ENCODE data around the gene C6orf15.
"Not testable (repeated sequence)": the region's sequence is repeated elsewhere in the genome, so short reads cannot be mapped to it uniquely, and the experiment has no call there.

The C6orf15 gene

GRCh38 chr6:31098449-31098938, 13.9 kb downstream of the C6orf15 start:
- no peak for FAIRE-seq

GRCh38 chr6:31096656-31097055, 15.7 kb downstream of the C6orf15 start:
- no peak for FAIRE-seq

- no peak for FAIRE-seq
Observed at GRCh38 chr6:31096215-31096614, 16.2 kb downstream of the C6orf15 start.

DNA sequence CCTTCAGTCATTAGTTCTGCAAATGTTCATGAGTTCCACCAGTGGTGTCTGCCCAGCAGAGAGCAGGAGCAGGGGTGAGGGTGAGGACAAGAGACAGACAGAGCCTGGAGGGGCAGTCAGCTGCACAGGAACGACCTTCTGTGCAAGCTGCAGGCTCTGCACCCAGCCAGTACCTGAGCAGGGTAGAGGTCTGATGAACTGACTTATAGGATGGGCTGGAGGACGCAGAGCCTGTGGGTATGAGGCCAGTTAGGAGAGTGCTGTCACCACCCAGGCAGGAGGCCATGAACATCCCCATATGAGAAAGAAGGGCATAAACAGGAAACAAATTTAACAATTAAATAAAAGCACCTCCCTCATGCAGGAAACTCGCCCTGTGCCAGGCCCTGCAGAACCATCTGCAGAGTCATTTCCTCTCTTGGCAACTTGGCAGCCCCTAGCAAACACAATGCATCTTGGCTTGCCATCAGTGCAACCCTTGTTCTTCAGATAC, 17.9 kb downstream of the C6orf15 start:
- FAIRE-seq = no peak

DNA sequence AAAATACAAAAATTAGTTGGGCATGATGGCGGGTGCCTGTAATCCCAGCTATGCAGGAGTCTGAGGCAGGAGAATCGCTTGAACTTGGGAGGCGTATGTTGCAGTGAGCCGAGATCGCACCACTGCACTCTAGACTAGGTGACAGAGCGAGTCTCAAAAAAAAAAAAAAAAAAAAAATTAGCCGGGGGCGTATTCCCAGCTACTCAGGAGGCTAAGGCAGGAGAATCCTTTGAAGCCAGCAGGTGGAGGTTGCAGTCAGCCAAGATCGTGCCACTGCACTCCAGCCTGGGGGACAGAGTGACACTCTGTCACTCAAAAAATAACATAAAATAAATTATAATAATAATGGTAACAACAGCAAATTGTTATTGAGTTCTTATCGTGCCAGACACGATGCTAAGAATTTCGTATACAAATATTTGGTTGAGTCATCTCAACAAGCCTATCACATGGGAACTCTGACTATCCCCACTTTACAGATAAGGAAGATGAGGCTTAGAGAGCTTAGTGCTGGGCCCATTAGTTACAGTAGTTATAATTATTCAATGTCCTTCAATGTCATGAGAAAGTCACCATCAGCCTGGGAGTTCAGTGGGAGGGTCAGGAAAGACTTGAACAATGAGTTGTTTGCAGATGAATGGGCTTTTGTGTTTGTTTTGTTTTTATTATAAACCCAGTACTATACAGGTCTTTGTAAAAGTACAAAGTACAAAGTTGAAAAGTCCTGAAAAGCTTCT, 19.4 kb downstream of the C6orf15 start:
- no peak for FAIRE-seq

GRCh38 chr6:31092238-31092637, 20.1 kb downstream of the C6orf15 start:
- FAIRE-seq = no peak

GRCh38 chr6:31091680-31092079, 20.7 kb downstream of the C6orf15 start:
- no peak for FAIRE-seq

GRCh38 chr6:31090973-31091364, 21.4 kb downstream of the C6orf15 start:
- no peak for FAIRE-seq

GRCh38 chr6:31090275-31090972, 22.0 kb downstream of the C6orf15 start:
- no peak for FAIRE-seq

- FAIRE-seq = peak; percentile 90
Observed at GRCh38 chr6:31087494-31088089, 24.8 kb downstream of the C6orf15 start.

DNA sequence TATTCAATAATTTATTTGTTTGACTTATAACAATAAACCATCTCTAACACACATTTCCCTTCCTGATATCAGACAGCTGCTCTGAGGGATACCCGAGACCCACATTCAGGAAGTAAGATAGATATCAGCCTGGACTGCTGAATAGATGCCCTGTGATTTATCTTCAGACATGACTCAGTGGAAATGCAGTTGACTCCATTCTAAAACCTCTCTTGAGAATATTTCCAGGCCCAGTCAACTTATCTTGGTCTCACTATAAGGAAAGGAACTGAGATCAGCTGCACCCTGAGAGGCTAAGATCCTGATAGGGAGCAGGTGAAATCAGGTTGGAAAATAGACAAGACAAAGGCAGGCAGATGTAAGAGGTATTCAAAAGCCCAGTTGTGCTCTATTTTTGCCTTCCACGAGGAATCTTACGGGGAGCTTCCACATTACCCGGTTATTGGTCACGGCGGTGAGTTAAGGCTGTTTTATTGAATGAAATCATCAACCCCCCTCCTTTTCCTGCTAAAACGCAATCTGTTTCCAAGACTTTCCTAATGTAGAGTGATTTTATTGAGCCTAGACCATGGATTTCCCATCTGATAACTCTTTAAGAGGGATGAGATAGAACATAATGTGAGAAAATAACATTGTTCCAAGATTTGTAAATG, 25.5 kb downstream of the C6orf15 start:
- FAIRE-seq = no peak

- no peak for FAIRE-seq
Observed at GRCh38 chr6:31083742-31084354, 28.5 kb downstream of the C6orf15 start.

DNA sequence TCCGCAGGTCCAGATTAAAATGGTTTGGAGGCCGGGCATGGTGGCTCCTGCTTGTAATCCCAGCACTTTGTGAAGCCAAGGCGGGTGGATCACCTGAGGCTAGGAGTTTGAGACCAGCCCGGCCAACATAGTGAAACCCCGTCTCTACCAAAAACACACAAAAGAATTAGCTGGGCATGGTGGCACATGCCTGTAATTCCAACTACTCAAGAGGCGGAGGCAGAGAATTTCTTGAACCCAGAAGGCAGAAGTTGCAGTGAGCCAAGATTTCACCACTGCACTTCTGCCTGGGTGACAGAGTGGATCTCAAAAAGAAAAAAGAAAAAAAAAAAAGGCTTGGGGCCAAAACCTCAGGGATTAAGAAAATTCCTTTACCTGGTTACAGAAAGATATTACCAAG, 30.5 kb downstream of the C6orf15 start:
- FAIRE-seq = no peak

GRCh38 chr6:31079656-31080261, 32.6 kb downstream of the C6orf15 start:
- FAIRE-seq = peak; percentile 26

- FAIRE-seq = no peak
Observed at GRCh38 chr6:31076611-31077010, 35.8 kb downstream of the C6orf15 start.

DNA sequence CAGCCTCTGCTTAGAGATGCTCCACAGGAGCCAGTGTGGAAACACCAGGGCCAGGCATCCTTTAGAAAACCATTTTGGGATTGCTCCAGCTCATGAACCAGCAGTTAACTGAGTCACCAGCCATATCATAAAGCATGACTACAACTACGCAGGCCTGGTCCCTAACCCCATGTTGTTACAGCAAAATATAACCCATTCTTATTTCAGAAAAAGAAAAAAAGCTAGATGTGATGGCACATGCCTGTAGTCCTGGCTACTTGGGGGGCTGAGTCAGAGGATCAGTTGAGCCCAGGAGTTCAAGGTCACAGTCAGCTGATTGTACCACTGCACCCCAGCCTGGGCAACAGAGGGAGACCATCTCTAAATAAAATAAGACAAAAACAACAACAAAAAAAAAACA, 36.8 kb downstream of the C6orf15 start:
- no peak for FAIRE-seq

DNA sequence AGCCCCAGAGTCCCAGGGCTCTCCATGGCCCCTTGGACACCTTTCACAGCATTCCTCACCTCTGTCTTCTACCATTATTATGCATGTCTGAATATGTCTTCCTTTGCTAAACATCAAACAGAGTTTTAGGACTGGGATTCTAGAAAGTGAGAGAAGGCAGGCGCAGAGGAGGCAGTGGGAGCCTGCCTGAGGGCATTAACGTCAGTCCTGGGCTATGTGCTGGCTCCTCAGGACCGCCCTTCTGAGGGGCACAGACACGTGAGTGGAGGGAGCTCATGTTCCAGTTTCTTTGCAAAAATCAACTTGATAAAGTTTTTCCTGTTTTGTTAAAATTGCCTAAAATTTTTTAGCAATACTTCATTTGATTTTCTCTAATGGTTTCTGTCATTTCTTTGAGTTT, 38.0 kb downstream of the C6orf15 start:
- FAIRE-seq = no peak

DNA sequence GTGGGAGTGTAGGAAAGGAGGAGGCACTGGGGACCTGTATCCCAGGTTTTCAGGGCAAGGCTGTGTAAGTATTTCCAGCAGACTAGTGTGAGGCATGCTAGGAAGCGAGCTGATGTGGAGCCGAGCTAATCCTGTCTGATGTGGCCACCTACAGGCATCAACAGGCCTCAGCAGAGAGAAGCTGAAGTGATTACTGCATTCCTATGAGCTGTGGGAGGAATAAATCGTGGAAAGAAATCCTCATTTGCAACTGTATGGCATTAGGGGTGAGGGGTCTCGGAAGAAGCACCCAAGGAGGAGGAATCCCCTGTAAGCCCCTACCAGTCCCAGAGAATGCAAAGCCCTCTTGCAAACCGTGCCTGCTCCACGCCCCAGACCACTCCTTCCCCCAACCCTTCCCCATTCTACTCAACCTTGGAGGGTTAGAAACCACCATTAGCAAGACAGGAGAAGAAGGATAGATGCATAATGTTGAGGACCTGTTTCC, 41.6 kb downstream of the C6orf15 start:
- no peak for FAIRE-seq

DNA sequence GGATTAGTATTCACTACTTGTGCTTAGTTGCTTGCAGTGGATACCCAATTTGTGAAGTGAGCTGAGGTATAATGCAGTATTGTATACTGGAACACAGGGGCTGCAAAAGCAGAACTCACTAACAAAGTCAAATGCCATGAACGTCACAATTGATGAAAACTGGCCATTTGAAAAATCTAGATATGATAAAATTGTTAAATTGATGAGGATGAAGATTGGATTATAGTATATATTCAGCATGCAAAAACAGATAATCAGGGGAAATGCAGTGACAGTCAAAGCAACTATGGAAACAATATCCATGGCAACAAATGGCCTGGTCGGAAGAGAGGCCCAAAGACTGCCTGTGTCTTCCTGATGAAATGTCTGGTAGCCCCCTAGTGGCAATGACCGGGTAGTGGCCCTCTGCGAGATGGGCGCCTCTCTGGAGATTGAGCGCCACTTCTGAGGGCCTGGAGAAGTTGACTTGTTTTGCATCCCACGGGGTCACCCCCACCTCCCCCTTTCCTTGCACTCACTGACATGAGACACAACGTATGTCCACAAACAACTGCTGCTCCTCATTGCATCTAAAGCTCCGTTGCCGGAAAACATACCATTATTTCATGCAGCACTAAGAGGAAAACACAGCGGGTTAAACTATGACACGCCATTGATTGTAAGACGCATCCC, 43.6 kb downstream of the C6orf15 start:
- FAIRE-seq = no peak

DNA sequence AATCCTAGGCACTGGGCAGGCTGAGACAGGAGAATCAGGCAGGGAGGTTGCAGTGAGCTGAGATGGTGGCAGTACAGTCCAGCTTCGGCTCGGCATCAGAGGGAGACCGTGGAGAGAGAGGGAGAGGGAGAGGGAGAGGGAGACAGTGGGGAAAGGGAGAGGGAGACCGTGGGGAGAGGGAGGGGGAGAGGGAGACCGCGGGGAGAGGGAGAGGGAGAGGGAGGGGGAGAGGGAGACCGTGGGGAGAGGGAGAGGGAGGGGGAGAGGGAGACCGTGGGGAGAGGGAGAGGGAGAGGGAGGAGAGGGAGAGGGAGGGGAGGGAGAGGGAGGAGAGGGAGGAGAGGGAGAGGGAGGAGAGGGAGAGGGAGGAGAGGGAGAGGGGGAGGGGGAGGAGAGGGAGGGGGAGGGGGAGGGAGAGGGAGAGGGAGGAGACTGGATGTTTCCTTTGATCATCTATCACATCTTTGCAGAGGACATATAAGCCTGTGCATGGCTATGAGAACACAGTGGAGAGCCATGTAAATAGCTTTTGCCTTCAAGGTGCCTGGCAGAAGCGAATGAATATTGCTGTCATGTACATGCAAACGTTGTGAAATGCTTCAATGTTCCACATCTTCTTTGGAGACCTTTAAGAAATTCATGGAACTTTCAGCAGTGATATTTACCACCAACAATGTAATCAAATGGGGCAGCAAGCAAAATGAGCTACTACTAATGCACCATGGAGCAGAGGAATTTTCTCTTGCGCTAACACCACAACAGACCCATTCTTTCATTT, 44.3 kb downstream of the C6orf15 start:
- FAIRE-seq = not testable (repeated sequence)

DNA sequence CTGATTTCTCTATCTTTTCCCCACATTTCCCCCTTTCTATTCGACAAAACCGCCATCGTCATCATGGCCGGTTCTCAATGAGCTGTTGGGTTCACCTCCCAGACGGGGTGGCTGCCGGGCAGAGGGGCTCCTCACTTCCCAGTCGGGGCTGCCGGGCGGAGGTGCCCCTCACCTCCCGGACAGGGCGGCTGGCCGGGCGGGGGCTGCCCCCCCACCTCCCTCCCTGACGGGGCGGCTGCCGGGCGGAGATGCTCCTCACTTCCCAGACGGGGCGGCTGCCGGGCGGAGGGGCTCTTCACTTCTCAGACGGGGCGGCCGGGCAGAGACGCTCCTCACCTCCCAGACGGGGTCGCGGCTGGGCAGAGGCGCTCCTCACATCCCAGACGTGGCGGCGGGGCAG, 45.3 kb downstream of the C6orf15 start:
- not testable (repeated sequence) for FAIRE-seq
